Caco-2 (cell line): ENCODE measurements around the gene ZNF277. TPM values are rescaled to one million over a fixed set of nuclear protein-coding genes. Genes with fewer than 3 reads are reported as not detected.

Experiments used
- BruUV-seq: library from RNA; stranded (reverse); fragments of 400-500 nt; replicated peaks from 2 replicates; lab custom pipeline; 2021; lab: Mats Ljungman, UMichigan
- CTCF ChIA-PET: fragments of 300-600 bp; sonication (Branson Sonifier 250); formaldehyde crosslinking; loops from one replicate; lab custom pipeline; 2022; ENCODE audit warnings: antibody characterized with exemption; lab: Charles Lee
- POLR2A ChIA-PET: fragments of 300-600 bp; sonication (Branson Sonifier 250); formaldehyde crosslinking; loops from one replicate; lab custom pipeline; 2022; ENCODE audit warnings: antibody characterized with exemption; lab: Charles Lee
- DNase-seq, 2 experiments: peaks; one replicate each; pipeline versions ENCODE4 v3.0.0 to v3.0.0-alpha.2; 2020 to 2022
- H3K27me3 ChIP-seq: replicated peaks from 2 replicates; pipeline ENCODE4 v1.6.0; 2011; ENCODE audit warnings: low read length; ENCODE audit not compliant: control insufficient read depth, insufficient read depth
- H3K36me3 ChIP-seq: 2 replicates; pipeline ENCODE4 v1.5.1; 2011; ENCODE audit warnings: low read length; ENCODE audit not compliant: control insufficient read depth, insufficient read depth
- H3K4me1 ChIP-seq: fragments of 250-450 bp; sonication (Bioruptor Pico); 2 replicates; pipeline ENCODE4 v1.5.1; 2020; ENCODE audit warnings: mild to moderate bottlenecking
- H3K4me3 ChIP-seq: 2 replicates; pipeline ENCODE4 v1.5.1; 2011; ENCODE audit warnings: low read depth, mild to moderate bottlenecking, control low read depth, low read length
- H3K9me3 ChIP-seq: fragments of 250-450 bp; sonication (Bioruptor Pico); 2 replicates; pipeline ENCODE4 v1.5.1; 2020; ENCODE audit warnings: mild to moderate bottlenecking, moderate library complexity
- H3K27ac Mint-ChIP-seq: one replicate; pipeline ENCODE4 v1.8.0; 2022; ENCODE audit warnings: mixed read lengths; ENCODE audit not compliant: unreplicated experiment
- H3K27me3 Mint-ChIP-seq: one replicate; pipeline ENCODE4 v1.8.0; 2022; ENCODE audit warnings: mixed read lengths; ENCODE audit not compliant: insufficient read depth, unreplicated experiment
- H3K36me3 Mint-ChIP-seq: one replicate; pipeline ENCODE4 v1.8.0; 2022; ENCODE audit warnings: mild to moderate bottlenecking, mixed read lengths; ENCODE audit not compliant: insufficient read depth, unreplicated experiment
- H3K4me1 Mint-ChIP-seq: one replicate; pipeline ENCODE4 v1.8.0; 2022; ENCODE audit warnings: low read depth, mixed read lengths; ENCODE audit not compliant: unreplicated experiment
- H3K4me3 Mint-ChIP-seq: one replicate; pipeline ENCODE4 v1.8.0; 2022; ENCODE audit warnings: mild to moderate bottlenecking, moderate library complexity, mixed read lengths; ENCODE audit not compliant: unreplicated experiment
- H3K9me3 Mint-ChIP-seq: one replicate; pipeline ENCODE4 v1.8.0; 2022; ENCODE audit warnings: mixed read lengths; ENCODE audit not compliant: unreplicated experiment
- CTCF ChIP-seq, 2 experiments: fragments of 200-600 bp in 1 of 2; IDR thresholded peaks; 1 replicate in 1 of 2; 2 replicates in 1 of 2; pipeline versions ENCODE4 v1.5.1 to v1.8.0; 2011 to 2022; ENCODE audit warnings: antibody characterized with exemption in 1 of 2, control low read depth in 1 of 2, inconsistent platforms in 1 of 2, low read depth in 1 of 2, low read length in 1 of 2, mild to moderate bottlenecking in 1 of 2, moderate library complexity in 1 of 2; ENCODE audit not compliant: insufficient read depth in 1 of 2, severe bottlenecking in 1 of 2, unreplicated experiment in 1 of 2
- intact Hi-C: fragments of 100-400 bp; cut with micrococcal nuclease; formaldehyde crosslinking; loops from one replicate; pipeline ENCODE4 v1.10.0; 2022; ENCODE audit not compliant: unreplicated experiment
- total RNA-seq: library from RNA; stranded (reverse); gene quantifications from 2 replicates; pipeline ENCODE4 v1.2.3, GENCODE V29; 2022

ZNF277 gene
- total RNA-seq, 1 experiment from 2014 or later, result 22.8 TPM

DNA sequence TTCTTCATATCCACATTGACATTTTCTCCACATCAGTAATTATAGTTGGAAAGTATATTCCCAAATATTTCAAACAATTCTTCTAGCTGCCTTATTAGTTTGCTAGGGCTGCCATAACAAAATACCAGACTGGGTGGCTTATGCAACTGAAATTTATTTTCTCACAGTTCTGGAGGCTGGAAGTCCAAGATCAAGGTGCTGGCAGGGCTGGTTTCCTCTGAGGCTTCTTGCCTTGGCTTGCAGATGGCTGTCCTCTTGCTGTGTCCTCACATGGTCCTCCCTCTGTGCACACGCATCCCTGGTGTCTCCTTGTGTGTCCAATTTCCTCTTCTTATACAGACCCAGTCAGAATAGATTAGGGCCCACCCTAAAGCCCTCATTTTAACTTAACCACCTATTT, 34.8 kb upstream of the ZNF277 start:
- no TSS peak for BruUV-seq
- H3K4me3 ChIP-seq, result no peak overlapping the region
- no peaks in the 10 kb centered on the region for H3K27me3 ChIP-seq
- no peak for TF ChIP-seq CTCF (IDR thresholded peaks at IDR 0.05; ENCODE audit: insufficient read depth in 1 of 2, low read depth in 1 of 2, low read length in 1 of 2, severe bottlenecking in 1 of 2, unreplicated experiment in 1 of 2)
- H3K4me1 ChIP-seq, result no peaks in the 10 kb centered on the region
- Mint-ChIP-seq H3K36me3 (no peaks in the 10 kb centered on the region), H3K4me3 (no peak overlapping the region), H3K4me1 (no peaks in the 10 kb centered on the region), H3K27ac (no peak overlapping the region), H3K9me3 (no peaks in the 10 kb centered on the region), H3K27me3 (peaks cover 7% of the 10 kb centered on the region)
- CTCF ChIA-PET, result no interaction called here
- no peak for DNase-seq
- no peaks in the 10 kb centered on the region for H3K36me3 ChIP-seq
- POLR2A ChIA-PET, result no interaction called here
- H3K9me3 ChIP-seq, result no peaks in the 10 kb centered on the region
- intact Hi-C loops, result no loop called here

DNA sequence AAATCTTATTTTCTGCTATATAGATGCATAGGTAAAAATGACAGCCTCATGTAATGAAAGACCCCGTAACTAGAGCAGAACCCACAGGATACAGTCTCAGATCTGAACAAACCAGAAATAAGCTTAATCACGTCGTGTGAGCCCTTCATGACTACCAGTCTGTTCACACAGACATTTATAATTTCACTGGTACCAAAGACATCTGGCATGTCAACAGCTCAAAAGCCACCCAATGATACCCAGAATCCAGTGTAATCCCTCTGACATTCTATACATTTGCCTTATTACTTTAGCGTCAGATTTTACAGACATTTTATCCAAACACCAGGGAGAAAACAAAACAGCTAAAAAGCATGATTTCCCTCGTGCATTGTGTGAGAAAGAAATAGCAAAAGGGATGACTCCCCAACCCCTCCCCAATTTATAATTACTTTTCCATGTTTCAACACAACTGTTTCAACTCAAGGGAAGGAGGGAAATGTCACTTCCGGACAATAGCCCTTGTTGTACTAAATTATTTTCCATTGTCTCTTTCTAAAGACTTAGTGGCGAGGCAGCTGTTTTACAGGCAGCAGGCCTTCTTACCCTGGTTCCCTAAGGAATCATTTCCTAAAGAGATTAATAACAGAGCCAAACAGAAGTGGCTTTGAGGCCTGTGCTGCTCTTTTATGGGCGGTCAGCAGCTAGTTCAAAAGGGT, 33.5 kb upstream of the ZNF277 start:
- no peaks in the 10 kb centered on the region for H3K36me3 ChIP-seq
- H3K4me3 ChIP-seq, result no peak overlapping the region
- Mint-ChIP-seq H3K4me1 (no peaks in the 10 kb centered on the region), H3K9me3 (no peaks in the 10 kb centered on the region), H3K4me3 (no peak overlapping the region), H3K27me3 (peaks cover 7% of the 10 kb centered on the region), H3K36me3 (no peaks in the 10 kb centered on the region), H3K27ac (no peak overlapping the region)
- H3K27me3 ChIP-seq, result no peaks in the 10 kb centered on the region
- TF ChIP-seq CTCF (IDR thresholded peaks at IDR 0.05; ENCODE audit: insufficient read depth in 1 of 2, low read depth in 1 of 2, low read length in 1 of 2, severe bottlenecking in 1 of 2, unreplicated experiment in 1 of 2), result no peak
- intact Hi-C loops, result no loop called here
- H3K4me1 ChIP-seq, result no peaks in the 10 kb centered on the region
- CTCF ChIA-PET, result no interaction called here
- POLR2A ChIA-PET, result no interaction called here
- H3K9me3 ChIP-seq, result no peaks in the 10 kb centered on the region
- BruUV-seq, result no TSS peak
- no peak for DNase-seq

DNA sequence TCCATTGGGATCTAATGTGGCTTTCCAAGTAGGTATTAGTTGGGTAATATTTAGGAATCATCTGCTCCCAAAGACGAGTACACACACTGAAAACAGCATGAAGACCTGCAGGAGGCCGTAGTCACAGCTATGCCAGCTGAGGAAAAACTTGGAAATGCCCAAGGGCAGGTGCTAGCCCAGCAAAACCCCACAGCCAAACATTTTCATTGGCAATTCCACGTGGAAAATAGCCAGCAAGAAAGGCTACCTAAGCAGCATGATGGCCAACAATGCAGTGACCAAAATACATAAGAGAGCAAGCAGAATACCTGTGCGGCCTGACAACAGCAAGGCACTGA, 33.0 kb upstream of the ZNF277 start:
- no peak for DNase-seq
- no TSS peak for BruUV-seq
- Mint-ChIP-seq H3K9me3 (no peaks in the 10 kb centered on the region), H3K4me3 (no peak overlapping the region), H3K36me3 (no peaks in the 10 kb centered on the region), H3K27me3 (peaks cover 7% of the 10 kb centered on the region), H3K27ac (no peak overlapping the region), H3K4me1 (no peaks in the 10 kb centered on the region)
- H3K36me3 ChIP-seq, result no peaks in the 10 kb centered on the region
- H3K27me3 ChIP-seq, result no peaks in the 10 kb centered on the region
- POLR2A ChIA-PET, result no interaction called here
- intact Hi-C loops, result no loop called here
- H3K4me3 ChIP-seq, result no peak overlapping the region
- no peaks in the 10 kb centered on the region for H3K9me3 ChIP-seq
- H3K4me1 ChIP-seq, result no peaks in the 10 kb centered on the region
- TF ChIP-seq CTCF (IDR thresholded peaks at IDR 0.05; ENCODE audit: insufficient read depth in 1 of 2, low read depth in 1 of 2, low read length in 1 of 2, severe bottlenecking in 1 of 2, unreplicated experiment in 1 of 2), result no peak
- CTCF ChIA-PET, result no interaction called here
